Neuron (in vitro differentiated cells): ENCODE results near the gene CBFA2T3.

Source experiments
- H2AFZ ChIP-seq: one replicate; pipeline ENCODE4 v1.6.1; 2013; ENCODE audit warnings: low read depth, mild to moderate bottlenecking, inconsistent platforms, low read length, moderate library complexity
- H3K27me3 ChIP-seq: one replicate; pipeline ENCODE4 v1.6.1; 2013; ENCODE audit warnings: low read length; ENCODE audit not compliant: insufficient read depth
- H3K36me3 ChIP-seq: one replicate; pipeline ENCODE4 v1.6.1; 2013; ENCODE audit warnings: low read length; ENCODE audit not compliant: insufficient read depth
- H3K4me1 ChIP-seq: one replicate; pipeline ENCODE4 v1.6.1; 2013; ENCODE audit warnings: low read length; ENCODE audit not compliant: insufficient read depth
- H3K4me3 ChIP-seq: 2 replicates; pipeline ENCODE4 v1.5.1; 2013; ENCODE audit warnings: mild to moderate bottlenecking, low read length, moderate library complexity
- H3K9me3 ChIP-seq: one replicate; pipeline ENCODE4 v1.6.1; 2013; ENCODE audit warnings: low read length

CBFA2T3 gene

GRCh38 chr16:88972349-88972748 is 4.7 kb downstream of the CBFA2T3 start:
- Histone ChIP-seq H3K4me1 (no peaks in the 10 kb centered on the region), H3K27me3 (peaks cover 70% of the 10 kb centered on the region), H3K36me3 (no peaks in the 10 kb centered on the region), H3K4me3 (no peak overlapping the region), H3K9me3 (no peaks in the 10 kb centered on the region), H2AFZ (no peak overlapping the region)

DNA sequence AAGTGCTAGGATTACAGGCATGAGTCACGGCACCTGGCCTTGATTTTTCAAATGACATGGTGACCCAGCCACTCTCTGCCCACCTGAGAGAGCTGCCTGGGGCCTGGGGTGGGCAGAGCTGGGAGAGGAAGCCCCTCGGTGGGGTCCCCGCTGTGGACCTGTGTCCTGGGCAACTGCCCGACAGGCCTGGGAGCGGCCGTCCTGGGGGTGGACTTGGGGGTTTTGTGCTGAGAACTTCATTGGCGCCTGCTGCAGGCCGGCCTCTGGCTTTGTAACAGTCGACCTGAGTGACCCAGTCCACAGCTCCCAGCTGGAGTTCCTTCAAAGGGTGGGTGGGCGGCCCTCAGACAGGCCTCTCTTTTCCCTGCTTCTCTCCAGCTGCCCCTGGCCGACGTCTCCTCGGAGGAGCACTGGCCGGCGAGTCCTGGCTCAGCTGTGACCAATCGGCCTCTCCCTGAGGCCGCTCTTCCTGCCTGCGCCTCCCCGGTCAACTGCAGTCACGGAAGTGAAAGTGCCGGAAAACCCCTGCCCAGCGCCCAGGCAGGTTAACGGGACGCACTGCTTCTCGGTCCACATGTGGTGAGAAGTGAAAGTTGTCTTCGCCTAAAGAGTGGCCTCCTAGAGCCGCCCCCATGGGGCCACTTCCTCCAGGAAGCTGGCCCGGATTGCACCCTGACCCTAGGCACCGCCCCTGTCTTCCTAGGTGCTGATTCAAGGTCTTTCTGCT is 5.5 kb downstream of the CBFA2T3 start:
- peaks cover 67% of the 10 kb centered on the region for H3K27me3 ChIP-seq
- H3K4me3 ChIP-seq, result no peak overlapping the region
- H2AFZ ChIP-seq, result no peak overlapping the region
- H3K9me3 ChIP-seq, result no peaks in the 10 kb centered on the region
- H3K4me1 ChIP-seq, result no peaks in the 10 kb centered on the region
- H3K36me3 ChIP-seq, result no peaks in the 10 kb centered on the region

DNA sequence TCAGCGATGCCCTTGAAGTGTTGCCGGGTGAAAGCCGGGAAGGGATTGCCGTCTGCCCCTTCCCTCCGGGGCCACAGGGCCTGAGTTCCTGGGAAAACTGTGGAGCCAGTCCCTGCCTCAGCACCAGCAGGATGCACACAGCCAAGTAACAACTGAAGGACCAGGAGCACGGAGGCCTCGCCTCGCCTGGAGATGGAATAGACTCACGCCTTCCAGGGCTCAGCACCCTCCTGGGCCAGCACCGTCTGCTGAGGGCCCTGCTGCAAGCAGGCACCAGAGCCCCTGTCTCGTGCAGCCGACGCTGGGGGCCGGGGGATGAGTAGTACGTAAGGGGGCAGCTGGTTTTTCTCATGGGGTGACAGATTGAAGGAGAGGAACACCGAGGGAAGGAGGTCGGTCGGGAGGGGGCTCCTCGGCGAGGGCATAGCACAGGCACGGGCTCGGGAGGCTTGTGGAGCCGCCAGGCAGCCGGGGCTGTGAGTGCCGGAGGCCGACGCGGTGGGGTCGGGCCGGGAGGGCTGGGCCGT is 6.4 kb downstream of the CBFA2T3 start:
- no peaks in the 10 kb centered on the region for H3K4me1 ChIP-seq
- peaks cover 72% of the 10 kb centered on the region for H3K27me3 ChIP-seq
- H2AFZ ChIP-seq, result no peak overlapping the region
- no peaks in the 10 kb centered on the region for H3K9me3 ChIP-seq
- no peak overlapping the region for H3K4me3 ChIP-seq
- no peaks in the 10 kb centered on the region for H3K36me3 ChIP-seq

DNA sequence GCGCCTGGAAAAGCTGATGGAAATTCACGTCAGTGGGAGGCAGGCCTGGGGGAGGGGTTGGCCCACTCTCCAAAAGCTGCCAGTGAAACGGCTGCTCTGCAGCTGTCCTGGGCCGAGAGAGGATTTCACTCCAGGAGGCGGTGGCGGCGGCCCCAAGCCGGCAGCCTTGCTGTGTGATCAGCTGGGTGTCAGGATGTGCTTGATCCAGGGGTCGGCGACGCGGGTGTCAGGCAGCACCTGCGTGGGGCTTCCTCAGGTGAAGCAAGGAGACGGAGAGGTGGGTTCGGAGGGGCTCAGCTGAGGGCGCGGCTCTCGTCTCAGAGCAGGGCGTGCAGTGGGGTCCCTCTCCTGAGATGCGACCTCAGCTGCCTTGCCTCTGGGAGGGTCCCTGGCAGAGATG is 7.0 kb downstream of the CBFA2T3 start:
- Histone ChIP-seq H3K4me1 (no peaks in the 10 kb centered on the region), H3K9me3 (no peaks in the 10 kb centered on the region), H3K27me3 (peaks cover 72% of the 10 kb centered on the region), H2AFZ (no peak overlapping the region), H3K36me3 (no peaks in the 10 kb centered on the region), H3K4me3 (no peak overlapping the region)

DNA sequence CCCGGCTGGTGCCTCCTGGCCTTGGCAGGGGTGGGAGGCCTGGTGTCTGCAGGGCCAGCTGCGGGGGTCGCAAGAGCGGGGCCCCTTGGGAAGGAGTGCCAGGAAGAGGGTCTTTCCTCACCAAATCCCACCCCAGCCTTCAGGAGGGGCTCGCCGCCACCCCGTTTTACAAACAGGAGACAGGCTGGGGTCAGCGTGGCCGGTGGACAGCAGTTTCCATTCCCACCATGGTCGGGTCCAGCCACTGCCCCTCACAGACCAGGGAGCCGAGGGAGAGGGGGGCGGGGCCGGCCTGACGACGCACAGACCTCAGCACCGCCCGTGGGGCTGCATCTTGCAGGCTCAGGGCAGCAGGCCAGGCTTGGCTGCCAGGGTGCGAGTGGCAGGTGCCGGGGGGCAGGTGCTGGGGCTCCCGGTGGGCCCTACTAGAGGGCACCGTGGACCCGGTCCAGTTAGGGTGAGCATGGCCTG is 7.6 kb downstream of the CBFA2T3 start:
- no peaks in the 10 kb centered on the region for H3K4me1 ChIP-seq
- H3K27me3 ChIP-seq, result peaks cover 67% of the 10 kb centered on the region
- H3K9me3 ChIP-seq, result no peaks in the 10 kb centered on the region
- no peaks in the 10 kb centered on the region for H3K36me3 ChIP-seq
- H3K4me3 ChIP-seq, result no peak overlapping the region
- H2AFZ ChIP-seq, result no peak overlapping the region

- Histone ChIP-seq H2AFZ (no peak overlapping the region), H3K9me3 (no peaks in the 10 kb centered on the region), H3K36me3 (no peaks in the 10 kb centered on the region), H3K27me3 (peaks cover 61% of the 10 kb centered on the region), H3K4me3 (no peak overlapping the region), H3K4me1 (no peaks in the 10 kb centered on the region)
These were observed 8.3 kb downstream of the CBFA2T3 start for GRCh38 chr16:88968589-88969280.

DNA sequence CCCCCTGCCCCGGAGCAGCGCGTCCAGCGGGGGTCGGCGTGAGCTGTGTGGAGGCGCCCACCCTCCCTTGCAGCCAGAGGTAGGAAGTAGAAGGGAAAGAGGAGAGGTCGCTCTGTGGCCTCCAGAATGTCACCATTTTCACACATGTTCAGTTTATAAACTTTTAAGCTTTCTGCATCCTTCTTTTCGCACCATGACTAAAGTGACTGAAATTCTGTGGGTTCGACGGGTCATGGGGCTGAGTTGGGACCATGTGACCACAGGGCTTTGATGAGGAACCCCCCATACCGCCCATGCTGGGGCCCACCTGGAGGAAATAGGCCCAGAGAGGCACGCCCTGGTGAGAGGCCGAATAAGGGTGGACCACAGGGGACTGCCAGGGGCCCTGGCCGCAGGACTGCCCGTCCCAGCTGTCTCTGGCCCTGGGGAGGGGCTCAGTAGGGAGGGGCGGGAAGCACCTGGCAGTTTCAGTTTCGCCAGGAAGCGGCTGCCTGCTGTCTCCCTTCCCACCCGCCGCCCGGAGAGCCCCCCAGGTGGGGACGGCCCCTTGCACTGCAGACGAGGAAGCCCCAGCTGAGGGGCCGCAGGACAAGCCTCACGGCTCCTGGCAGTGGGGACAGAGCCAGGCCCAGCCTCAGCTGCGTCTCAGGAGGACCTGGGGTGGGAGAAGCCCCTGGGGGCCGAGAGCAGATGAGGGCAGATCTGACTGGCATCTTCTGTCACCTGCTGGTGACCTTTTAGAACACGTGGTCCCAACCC is 9.0 kb downstream of the CBFA2T3 start:
- no peaks in the 10 kb centered on the region for H3K36me3 ChIP-seq
- peaks cover 62% of the 10 kb centered on the region for H3K27me3 ChIP-seq
- H3K9me3 ChIP-seq, result peaks cover 2% of the 10 kb centered on the region
- H3K4me3 ChIP-seq, result no peak overlapping the region
- no peak overlapping the region for H2AFZ ChIP-seq
- H3K4me1 ChIP-seq, result no peaks in the 10 kb centered on the region

DNA sequence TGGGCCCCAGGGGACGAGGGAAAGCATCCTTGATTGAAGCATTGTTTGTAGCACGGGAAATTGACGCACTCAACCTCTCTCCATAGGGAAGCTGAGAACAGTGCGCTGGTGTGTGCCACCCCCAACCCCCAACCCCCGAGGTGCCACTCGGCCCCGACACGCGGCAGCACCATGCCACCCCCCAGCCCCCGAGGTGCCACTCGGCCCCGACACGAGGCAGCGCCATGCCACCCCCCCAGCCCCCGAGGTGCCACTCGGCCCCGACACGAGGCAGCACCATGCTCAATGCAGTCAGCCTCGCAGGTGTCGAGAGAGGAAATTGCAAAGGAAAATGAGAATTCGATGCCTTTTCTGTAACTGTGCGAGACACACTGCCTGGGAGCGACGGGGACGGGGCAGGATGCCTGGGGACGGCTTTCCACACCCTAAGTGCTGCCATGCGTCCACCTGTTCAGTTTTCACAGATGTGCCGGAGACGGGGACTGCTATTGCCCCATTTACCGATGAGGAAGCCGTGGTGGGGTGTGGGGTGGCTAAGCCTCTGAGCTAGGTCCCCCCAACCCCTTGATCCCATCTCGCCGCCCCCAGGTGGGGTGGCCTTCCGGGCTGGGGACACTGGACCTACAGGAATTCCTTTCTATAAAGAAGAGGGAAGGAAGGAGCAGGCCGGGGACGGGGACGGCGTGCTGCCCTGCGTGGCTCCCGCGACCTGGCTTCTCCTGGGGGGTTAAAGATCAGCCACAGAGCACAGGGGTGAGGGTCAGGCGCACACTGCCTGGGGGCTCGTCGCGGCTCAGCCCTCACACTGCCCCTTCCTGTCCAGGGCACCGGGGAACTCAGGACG is 9.8 kb downstream of the CBFA2T3 start:
- peaks cover 2% of the 10 kb centered on the region for H3K9me3 ChIP-seq
- H2AFZ ChIP-seq, result no peak overlapping the region
- peaks cover 54% of the 10 kb centered on the region for H3K27me3 ChIP-seq
- no peaks in the 10 kb centered on the region for H3K4me1 ChIP-seq
- H3K36me3 ChIP-seq, result no peaks in the 10 kb centered on the region
- no peak overlapping the region for H3K4me3 ChIP-seq

GRCh38 chr16:88965826-88966480 is 11.1 kb downstream of the CBFA2T3 start:
- Histone ChIP-seq H3K4me3 (no peak overlapping the region), H3K27me3 (peaks cover 50% of the 10 kb centered on the region)

GRCh38 chr16:88965411-88965810 is 11.6 kb downstream of the CBFA2T3 start:
- Histone ChIP-seq H3K27me3 (peaks cover 44% of the 10 kb centered on the region), H3K36me3 (no peaks in the 10 kb centered on the region), H3K4me1 (no peaks in the 10 kb centered on the region), H2AFZ (no peak overlapping the region), H3K9me3 (peaks cover 2% of the 10 kb centered on the region), H3K4me3 (no peak overlapping the region)

More at GRCh38 chr16:88965826-88966480, 11.1 kb downstream of the CBFA2T3 start:
- Histone ChIP-seq H2AFZ (no peak overlapping the region), H3K9me3 (peaks cover 2% of the 10 kb centered on the region), H3K36me3 (no peaks in the 10 kb centered on the region), H3K4me1 (no peaks in the 10 kb centered on the region)

GRCh38 chr16:88964636-88965035 is 12.4 kb downstream of the CBFA2T3 start:
- Histone ChIP-seq H3K9me3 (peaks cover 2% of the 10 kb centered on the region), H2AFZ (no peak overlapping the region), H3K4me3 (no peak overlapping the region), H3K36me3 (no peaks in the 10 kb centered on the region), H3K27me3 (peaks cover 36% of the 10 kb centered on the region), H3K4me1 (no peaks in the 10 kb centered on the region)

DNA sequence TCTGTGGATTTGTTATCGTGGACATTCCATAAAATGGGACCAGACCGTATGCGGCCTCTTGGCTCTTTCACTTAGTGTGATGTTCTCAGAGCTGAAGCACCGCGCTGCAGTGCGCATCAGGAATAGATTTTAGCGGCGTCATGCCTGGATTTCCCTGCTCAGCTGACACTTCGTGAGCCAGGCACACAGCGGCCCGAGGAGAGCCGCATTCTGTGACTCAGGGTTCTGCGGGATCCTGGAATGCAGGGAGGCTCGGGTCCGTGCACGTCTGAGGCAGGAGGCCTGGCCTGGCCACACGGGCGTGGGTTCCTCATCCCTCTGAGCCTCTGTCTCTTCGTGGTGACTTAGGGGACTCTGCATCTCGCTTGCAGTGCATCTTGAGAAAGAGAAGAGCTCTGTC is 13.4 kb downstream of the CBFA2T3 start:
- H3K27me3 ChIP-seq, result peaks cover 27% of the 10 kb centered on the region
- no peaks in the 10 kb centered on the region for H3K4me1 ChIP-seq
- H3K4me3 ChIP-seq, result no peak overlapping the region
- no peaks in the 10 kb centered on the region for H3K36me3 ChIP-seq
- H2AFZ ChIP-seq, result no peak overlapping the region
- peaks cover 2% of the 10 kb centered on the region for H3K9me3 ChIP-seq
